IMR-90 (cell line): ENCODE measurements around the gene KCNAB2. TPM values are rescaled to one million over a fixed set of nuclear protein-coding genes. Genes with fewer than 3 reads are reported as not detected.

Experiments used
- ATAC-seq: fragments of 200-7000 bp; cut with Tn5 transposase; 2 replicates; pipeline ENCODE4 v1.9.1; 2020; ENCODE audit warnings: low read depth, mild to moderate bottlenecking, moderate library complexity
- BruUV-seq: library from RNA; stranded (reverse); fragments of 400-500 nt; replicated peaks from 2 replicates; lab custom pipeline; 2021; lab: Mats Ljungman, UMichigan
- CTCF ChIA-PET: fragments of 300-600 bp; formaldehyde crosslinking; extraction: SDS; loops from one replicate; lab custom pipeline; 2021; ENCODE audit warnings: antibody characterized with exemption; lab: Yijun Ruan, JAX
- POLR2A ChIA-PET: fragments of 300-600 bp; sonication (Branson Sonifier 250); formaldehyde crosslinking; loops from one replicate; lab custom pipeline; 2022; ENCODE audit warnings: antibody characterized with exemption; ENCODE audit not compliant: unreplicated experiment; lab: Charles Lee
- DNase-seq: peaks from one replicate; pipeline ENCODE4 v3.0.0; 2013
- H2AFZ ChIP-seq: replicated peaks from 2 replicates; pipeline ENCODE3; 2013; ENCODE audit warnings: low read length, mild to moderate bottlenecking; ENCODE audit not compliant: poor library complexity
- H2AK5ac ChIP-seq: 2 replicates; pipeline ENCODE4 v1.6.1; 2013; ENCODE audit warnings: low read depth, low read length, inconsistent platforms
- H2AK9ac ChIP-seq: replicated peaks from 2 replicates; pipeline ENCODE3; 2013; ENCODE audit warnings: mild to moderate bottlenecking, low read depth, low read length, moderate library complexity; ENCODE audit not compliant: poor library complexity
- H2BK120ac ChIP-seq: 2 replicates; pipeline ENCODE4 v1.6.1; 2013; ENCODE audit warnings: low read depth, low read length, inconsistent platforms
- H2BK15ac ChIP-seq: 3 replicates; pipeline ENCODE4 v1.6.1; 2013; ENCODE audit warnings: low read depth, low read length, inconsistent platforms
- H2BK20ac ChIP-seq: 2 replicates; pipeline ENCODE4 v1.6.1; 2013; ENCODE audit warnings: low read depth, mild to moderate bottlenecking, inconsistent platforms, low read length, moderate library complexity
- H2BK5ac ChIP-seq: 2 replicates; pipeline ENCODE4 v1.6.1; 2013; ENCODE audit warnings: mild to moderate bottlenecking, low read depth, low read length, inconsistent platforms; ENCODE audit not compliant: poor library complexity, severe bottlenecking
- H3K14ac ChIP-seq: replicated peaks from 2 replicates; pipeline ENCODE4 v1.6.1; 2013; ENCODE audit warnings: low read depth, low read length, inconsistent platforms
- H3K18ac ChIP-seq: 2 replicates; pipeline ENCODE4 v1.6.1; 2013; ENCODE audit warnings: low read depth, low read length, control low read depth
- H3K23ac ChIP-seq: 2 replicates; pipeline ENCODE4 v1.6.1; 2013; ENCODE audit warnings: low read depth, low read length, inconsistent platforms
- H3K27ac ChIP-seq: 2 replicates; pipeline ENCODE4 v1.5.1; 2013; ENCODE audit warnings: mild to moderate bottlenecking, control low read depth, low read length; ENCODE audit not compliant: insufficient read depth
- H3K27me3 ChIP-seq: 2 replicates; pipeline ENCODE4 v1.6.1; 2013; ENCODE audit warnings: low read length; ENCODE audit not compliant: control insufficient read depth, insufficient read depth
- H3K36me3 ChIP-seq: 2 replicates; pipeline ENCODE4 v1.6.1; 2013; ENCODE audit warnings: low read length, mixed read lengths; ENCODE audit not compliant: control insufficient read depth, insufficient read depth
- H3K4ac ChIP-seq: 2 replicates; pipeline ENCODE4 v1.6.1; 2013; ENCODE audit warnings: low read depth, low read length, inconsistent platforms
- H3K4me1 ChIP-seq: 2 replicates; pipeline ENCODE4 v1.6.1; 2013; ENCODE audit warnings: low read length, mixed read lengths; ENCODE audit not compliant: control insufficient read depth, insufficient read depth
- H3K4me2 ChIP-seq: 2 replicates; pipeline ENCODE4 v1.6.1; 2013; ENCODE audit warnings: low read depth, mild to moderate bottlenecking, control low read depth, low read length, moderate library complexity
- H3K4me3 ChIP-seq: 2 replicates; pipeline ENCODE4 v1.5.1; 2013; ENCODE audit warnings: low read depth, mild to moderate bottlenecking, control low read depth, low read length, moderate library complexity; ENCODE audit not compliant: insufficient read depth
- H3K56ac ChIP-seq: 2 replicates; pipeline ENCODE4 v1.6.1; 2013; ENCODE audit warnings: low read length, inconsistent platforms; ENCODE audit not compliant: insufficient read depth; ENCODE audit errors: extremely low read depth
- H3K79me1 ChIP-seq, 2 experiments: 2 replicates each; pipeline ENCODE4 v1.6.1; 2013; ENCODE audit warnings: low read length in 2 of 2, inconsistent platforms in 1 of 2, low read depth in 1 of 2
- H3K9ac ChIP-seq: 2 replicates; pipeline ENCODE4 v1.6.1; 2013; ENCODE audit warnings: low read depth, low read length, control low read depth
- H3K9me1 ChIP-seq: 2 replicates; pipeline ENCODE4 v1.6.1; 2013; ENCODE audit warnings: low read length, inconsistent platforms; ENCODE audit not compliant: insufficient read depth
- H3K9me3 ChIP-seq: 2 replicates; pipeline ENCODE4 v1.6.1; 2013; ENCODE audit warnings: low read length; ENCODE audit not compliant: control insufficient read depth, insufficient read depth
- H4K20me1 ChIP-seq: 2 replicates; pipeline ENCODE4 v1.6.1; 2013; ENCODE audit warnings: low read length, inconsistent platforms; ENCODE audit not compliant: insufficient read depth
- H4K5ac ChIP-seq: 2 replicates; pipeline ENCODE4 v1.6.1; 2013; ENCODE audit warnings: mild to moderate bottlenecking, low read depth, low read length, control low read depth
- H4K8ac ChIP-seq, 2 experiments: 2 replicates each; pipeline ENCODE4 v1.6.1; 2013; ENCODE audit warnings: low read depth in 2 of 2, low read length in 2 of 2, control low read depth in 1 of 2, inconsistent platforms in 1 of 2
- H4K91ac ChIP-seq: 2 replicates; pipeline ENCODE4 v1.6.1; 2013; ENCODE audit warnings: low read depth, low read length, inconsistent platforms; ENCODE audit not compliant: insufficient read depth
- CEBPB ChIP-seq: IDR thresholded peaks from 2 replicates; pipeline ENCODE4 v1.6.1; 2012; ENCODE audit warnings: low read depth, low read length, improper control_type of control experiment
- FOS ChIP-seq: fragments of 150-350 bp; IDR thresholded peaks from 2 replicates; pipeline ENCODE4 v1.6.1; 2016; ENCODE audit warnings: low read depth, low read length
- MAZ ChIP-seq: IDR thresholded peaks from 2 replicates; pipeline ENCODE4 v1.6.1; 2012; ENCODE audit warnings: low read depth, mild to moderate bottlenecking, low read length, improper control_type of control experiment, moderate library complexity, borderline replicate concordance
- MXI1 ChIP-seq: IDR thresholded peaks from 2 replicates; pipeline ENCODE4 v1.6.1; 2012; ENCODE audit warnings: low read depth, mild to moderate bottlenecking, low read length, moderate library complexity, borderline replicate concordance
- NFE2L2 ChIP-seq: fragments of 150-350 bp; IDR thresholded peaks from 2 replicates; pipeline ENCODE4 v1.6.1; 2016; ENCODE audit warnings: low read depth, mild to moderate bottlenecking, low read length
- RAD21 ChIP-seq: IDR thresholded peaks from 2 replicates; pipeline ENCODE4 v1.6.1; 2012; ENCODE audit warnings: low read length, improper control_type of control experiment
- RCOR1 ChIP-seq: IDR thresholded peaks from 2 replicates; pipeline ENCODE4 v1.6.1; 2012; ENCODE audit warnings: mild to moderate bottlenecking, low read length, improper control_type of control experiment; ENCODE audit not compliant: insufficient replicate concordance
- WGBS, 2 experiments: methylation state at CpG; one replicate each; pipeline versions ENCODE4 v1.1.5 to v1.1.7; 2013; ENCODE audit warnings: missing lambda C conversion rate in 2 of 2; ENCODE audit not compliant: insufficient read length in 1 of 2; ENCODE audit errors: extremely low coverage in 2 of 2; 5-methylcytosine and 5-hydroxymethylcytosine counted together
- dilution Hi-C: fragments of 300-500 bp; cut with HindIII; formaldehyde crosslinking; loops from one replicate; pipeline ENCODE4 v1.14.3; 2018; ENCODE audit warnings: low sequenced_read_pairs; ENCODE audit not compliant: unreplicated experiment
- in situ Hi-C: fragments of 300-500 bp; cut with MboI; formaldehyde crosslinking; loops from 3 replicates; pipeline ENCODE4 v1.14.3; 2019; ENCODE audit warnings: low sequenced_read_pairs, inconsistent platforms, mixed read lengths
- intact Hi-C: fragments of 100-400 bp; cut with micrococcal nuclease; formaldehyde crosslinking; loops from 2 replicates; pipeline ENCODE4 v1.10.0; 2022
- polyA plus RNA-seq, 3 experiments: library from polyadenylated mRNA; depleted of rRNA; stranded (reverse); fragments of >200 nt; gene quantifications; 2 replicates each; pipeline ENCODE4 v1.2.3, GENCODE V29; 2012; ENCODE audit warnings: low replicate concordance in 1 of 3
- total RNA-seq: library from RNA; depleted of rRNA; stranded (reverse); fragments of >200 nt; gene quantifications from 2 replicates; pipeline ENCODE4 v1.2.3, GENCODE V29; 2012
- TF ChIP-seq, protein P1 (sequence below): fragments of 150-350 bp; IDR thresholded peaks from 2 replicates; pipeline ENCODE4 v1.6.1; 2017; ENCODE audit warnings: mild to moderate bottlenecking, antibody characterized with exemption, low read length, low read depth
- TF ChIP-seq, protein P2 (sequence below): fragments of 150-350 bp; IDR thresholded peaks from 2 replicates; pipeline ENCODE4 v1.6.1; 2016; ENCODE audit warnings: low read depth, mild to moderate bottlenecking, low read length, moderate library complexity, borderline replicate concordance
- TF ChIP-seq, protein P3 (sequence below): conservative IDR thresholded peaks from 2 replicates; pipeline ENCODE4 v1.5.1; 2012; ENCODE audit warnings: mild to moderate bottlenecking, low read depth, low read length, improper control_type of control experiment

Gene KCNAB2
- total and polyA plus RNA-seq, 2 of the 4 experiments (the other 2 are of a cell fraction), result 1.3 to 4.2 TPM

DNA sequence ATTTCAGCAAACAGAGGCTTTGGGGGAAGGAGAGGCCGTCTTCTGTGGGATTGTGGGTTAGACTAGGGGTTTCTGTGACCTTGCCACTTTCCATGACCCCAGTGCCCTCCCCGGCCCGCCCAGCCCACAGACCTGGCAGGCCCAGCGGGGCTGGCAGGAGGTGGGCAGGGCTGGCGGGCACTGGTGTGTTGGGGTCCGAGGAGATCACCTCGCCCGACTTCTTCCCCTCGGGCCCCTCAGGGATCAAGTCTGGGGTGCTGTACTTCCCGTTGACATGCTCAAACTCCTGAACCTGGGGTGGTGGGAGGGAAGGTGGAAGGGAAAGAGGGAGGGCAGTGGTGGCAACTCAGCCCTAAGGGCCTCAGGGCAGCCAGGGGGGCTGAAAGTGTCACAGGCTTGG, 78.1 kb downstream of the KCNAB2 start:
- no peak overlapping the region for H3K4me3 ChIP-seq
- in situ Hi-C loops (no loop called here), dilution Hi-C loops (no loop called here), intact Hi-C loops (no loop called here)
- H4K91ac ChIP-seq, result no peak overlapping the region
- CTCF ChIA-PET, result no interaction called here
- no peak overlapping the region for H3K4me2 ChIP-seq
- ATAC-seq, result no peak
- H3K56ac ChIP-seq, result no peak overlapping the region
- POLR2A ChIA-PET, result no interaction called here
- H2AK9ac ChIP-seq, result no peak overlapping the region
- TF ChIP-seq MXI1, result no peak
- TF ChIP-seq, protein P1, sequence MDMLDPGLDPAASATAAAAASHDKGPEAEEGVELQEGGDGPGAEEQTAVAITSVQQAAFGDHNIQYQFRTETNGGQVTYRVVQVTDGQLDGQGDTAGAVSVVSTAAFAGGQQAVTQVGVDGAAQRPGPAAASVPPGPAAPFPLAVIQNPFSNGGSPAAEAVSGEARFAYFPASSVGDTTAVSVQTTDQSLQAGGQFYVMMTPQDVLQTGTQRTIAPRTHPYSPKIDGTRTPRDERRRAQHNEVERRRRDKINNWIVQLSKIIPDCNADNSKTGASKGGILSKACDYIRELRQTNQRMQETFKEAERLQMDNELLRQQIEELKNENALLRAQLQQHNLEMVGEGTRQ, result no peak
- TF ChIP-seq NFE2L2, result no peak
- no peak for TF ChIP-seq FOS
- no peak for TF ChIP-seq MAZ
- TF ChIP-seq, protein P2, sequence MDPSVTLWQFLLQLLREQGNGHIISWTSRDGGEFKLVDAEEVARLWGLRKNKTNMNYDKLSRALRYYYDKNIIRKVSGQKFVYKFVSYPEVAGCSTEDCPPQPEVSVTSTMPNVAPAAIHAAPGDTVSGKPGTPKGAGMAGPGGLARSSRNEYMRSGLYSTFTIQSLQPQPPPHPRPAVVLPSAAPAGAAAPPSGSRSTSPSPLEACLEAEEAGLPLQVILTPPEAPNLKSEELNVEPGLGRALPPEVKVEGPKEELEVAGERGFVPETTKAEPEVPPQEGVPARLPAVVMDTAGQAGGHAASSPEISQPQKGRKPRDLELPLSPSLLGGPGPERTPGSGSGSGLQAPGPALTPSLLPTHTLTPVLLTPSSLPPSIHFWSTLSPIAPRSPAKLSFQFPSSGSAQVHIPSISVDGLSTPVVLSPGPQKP, result no peak
- TF ChIP-seq, protein P3, sequence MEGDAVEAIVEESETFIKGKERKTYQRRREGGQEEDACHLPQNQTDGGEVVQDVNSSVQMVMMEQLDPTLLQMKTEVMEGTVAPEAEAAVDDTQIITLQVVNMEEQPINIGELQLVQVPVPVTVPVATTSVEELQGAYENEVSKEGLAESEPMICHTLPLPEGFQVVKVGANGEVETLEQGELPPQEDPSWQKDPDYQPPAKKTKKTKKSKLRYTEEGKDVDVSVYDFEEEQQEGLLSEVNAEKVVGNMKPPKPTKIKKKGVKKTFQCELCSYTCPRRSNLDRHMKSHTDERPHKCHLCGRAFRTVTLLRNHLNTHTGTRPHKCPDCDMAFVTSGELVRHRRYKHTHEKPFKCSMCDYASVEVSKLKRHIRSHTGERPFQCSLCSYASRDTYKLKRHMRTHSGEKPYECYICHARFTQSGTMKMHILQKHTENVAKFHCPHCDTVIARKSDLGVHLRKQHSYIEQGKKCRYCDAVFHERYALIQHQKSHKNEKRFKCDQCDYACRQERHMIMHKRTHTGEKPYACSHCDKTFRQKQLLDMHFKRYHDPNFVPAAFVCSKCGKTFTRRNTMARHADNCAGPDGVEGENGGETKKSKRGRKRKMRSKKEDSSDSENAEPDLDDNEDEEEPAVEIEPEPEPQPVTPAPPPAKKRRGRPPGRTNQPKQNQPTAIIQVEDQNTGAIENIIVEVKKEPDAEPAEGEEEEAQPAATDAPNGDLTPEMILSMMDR, result no peak
- TF ChIP-seq CEBPB, result no peak
- no peak for TF ChIP-seq RCOR1
- TF ChIP-seq RAD21, result no peak
- no peaks in the 10 kb centered on the region for H3K79me1 ChIP-seq
- H3K18ac ChIP-seq, result no peak overlapping the region
- H3K9me3 ChIP-seq, result no peaks in the 10 kb centered on the region
- 45% methylated on average over 2 of the region's 10 CpGs; no CpG with 5 or more reads in 1 of the 2 experiments for WGBS, 2 experiments
- H3K9me1 ChIP-seq, result no peaks in the 10 kb centered on the region
- DNase-seq, result no peak
- no peak overlapping the region for H2AK5ac ChIP-seq
- no peak overlapping the region for H3K4ac ChIP-seq
- no peak overlapping the region for H2BK20ac ChIP-seq
- H3K9ac ChIP-seq, result no peak overlapping the region
- BruUV-seq, result no TSS peak
- H3K27me3 ChIP-seq, result peaks cover 2% of the 10 kb centered on the region; the same call in 1 of the 2 replicates
- H3K14ac ChIP-seq, result no peak overlapping the region
- H4K8ac ChIP-seq, result no peak overlapping the region
- no peak overlapping the region for H4K5ac ChIP-seq
- no peak overlapping the region for H2BK5ac ChIP-seq
- H3K27ac ChIP-seq, result no peak overlapping the region
- H2BK120ac ChIP-seq, result no peak overlapping the region
- H3K23ac ChIP-seq, result no peak overlapping the region
- no peaks in the 10 kb centered on the region for H3K4me1 ChIP-seq
- H3K36me3 ChIP-seq, result no peaks in the 10 kb centered on the region
- H2BK15ac ChIP-seq, result no peak overlapping the region
- H2AFZ ChIP-seq, result no peak overlapping the region
- no peaks in the 10 kb centered on the region for H4K20me1 ChIP-seq
